Epithelial cell of proximal tubule (primary cell): ENCODE results near the gene ZNF185. TPM values are rescaled to one million over a fixed set of nuclear protein-coding genes. Genes with fewer than 3 reads are reported as not detected.

Source experiments
- DNase-seq: peaks from one replicate; pipeline ENCODE4 v3.0.0-alpha.2; 2011; ENCODE audit warnings: low read depth
- H3K4me3 ChIP-seq: 2 replicates; pipeline ENCODE4 v1.5.1; 2011; ENCODE audit warnings: low read depth, mild to moderate bottlenecking, low read length
- CTCF ChIP-seq: conservative IDR thresholded peaks from 2 replicates; pipeline ENCODE4 v1.5.1; 2012; ENCODE audit warnings: low read depth, mild to moderate bottlenecking, low read length
- total RNA-seq: library from RNA; depleted of rRNA; stranded (reverse); fragments of >200 nt; gene quantifications from 2 replicates; pipeline ENCODE4 v1.2.3, GENCODE V29; 2015

ZNF185 gene
- total RNA-seq, 1 donor from 2014 or later, result 41.6 TPM

GRCh38 chrX:152899874-152900719 is 2.2 kb downstream of the ZNF185 start:
- no peak overlapping the region for H3K4me3 ChIP-seq
- DNase-seq, result no peak
- no peak for TF ChIP-seq CTCF

- no peak for TF ChIP-seq CTCF
- DNase-seq, result no peak
Observed at GRCh38 chrX:152900937-152901445, 3.1 kb downstream of the ZNF185 start.

GRCh38 chrX:152901816-152902501 is 4.1 kb downstream of the ZNF185 start:
- DNase-seq, result no peak
- TF ChIP-seq CTCF, result no peak
- H3K4me3 ChIP-seq, result no peak overlapping the region

More at GRCh38 chrX:152900937-152901445, 3.1 kb downstream of the ZNF185 start:
- no peak overlapping the region for H3K4me3 ChIP-seq

- TF ChIP-seq CTCF, result no peak
- H3K4me3 ChIP-seq, result no peak overlapping the region
- no peak for DNase-seq
Observed at GRCh38 chrX:152902502-152902820, 4.6 kb downstream of the ZNF185 start.

- no peak overlapping the region for H3K4me3 ChIP-seq
- no peak for TF ChIP-seq CTCF
- no peak for DNase-seq
Observed at GRCh38 chrX:152903589-152903988, 5.7 kb downstream of the ZNF185 start.

GRCh38 chrX:152904151-152905080 is 6.5 kb downstream of the ZNF185 start:
- no peak overlapping the region for H3K4me3 ChIP-seq
- peak; percentile 73 for TF ChIP-seq CTCF
- DNase-seq, result no peak
